GM19328 (cell line): ENCODE results near the gene EPM2A.
"Not testable (repeated sequence)": the region's sequence is repeated elsewhere in the genome, so short reads cannot be mapped to it uniquely, and the experiment has no call there.

Experiments
- ATAC-seq: cut with Tn5 transposase; IDR thresholded peaks from one replicate; pipeline ENCODE4 v1.9.1; 2021; ENCODE audit warnings: mild to moderate bottlenecking, moderate library complexity; ENCODE audit not compliant: unreplicated experiment

The EPM2A gene

GRCh38 chr6:145735356-145736165 lies at the start of gene EPM2A:
Gene EPM2A (minus strand): TSS chr6:145735520. CDS start chr6:145735498, 22 bp downstream.
- peak; percentile 61 for ATAC-seq

- no peak for ATAC-seq
These were observed 49.4 kb upstream of the EPM2A start for GRCh38 chr6:145784683-145785082.

DNA sequence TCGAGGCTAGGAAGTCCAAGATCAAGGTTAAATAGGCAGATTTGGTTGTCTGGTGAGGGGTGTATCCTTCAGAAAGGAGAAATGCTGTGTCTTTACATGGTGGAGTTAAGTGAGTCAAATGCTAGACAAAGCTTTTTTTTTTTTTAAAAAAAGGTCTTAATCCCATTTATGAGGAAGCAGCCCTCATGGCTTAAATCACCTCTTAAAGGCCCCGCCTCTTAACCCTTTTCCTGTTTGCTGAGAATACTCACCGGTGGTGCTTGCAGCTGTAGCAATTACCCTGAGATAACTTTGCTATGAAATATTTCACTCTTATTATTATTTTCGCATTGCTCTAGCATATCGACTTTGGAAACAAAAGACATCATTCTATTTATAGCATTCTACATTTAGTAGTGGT lies 48.5 kb upstream of the EPM2A start:
- no peak for ATAC-seq

DNA sequence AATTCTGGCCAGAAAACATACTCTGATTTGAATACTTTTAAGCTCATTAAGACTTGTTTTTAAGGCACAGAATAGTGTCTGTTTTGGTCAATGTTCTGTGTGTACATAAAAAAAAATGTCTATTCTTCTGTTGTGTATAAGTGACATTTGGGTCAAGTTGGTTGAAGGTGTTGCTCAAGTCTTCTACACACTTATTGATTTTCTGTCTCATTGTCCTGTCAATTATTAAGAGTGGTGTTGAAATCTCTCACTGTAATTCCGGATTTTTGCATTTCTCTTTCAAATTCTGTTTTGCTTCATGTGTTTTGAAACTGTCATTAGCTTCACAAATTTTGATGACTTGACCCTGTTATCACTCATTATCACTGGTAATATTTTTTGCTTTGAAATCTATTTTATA lies 37.5 kb upstream of the EPM2A start:
- no peak for ATAC-seq

DNA sequence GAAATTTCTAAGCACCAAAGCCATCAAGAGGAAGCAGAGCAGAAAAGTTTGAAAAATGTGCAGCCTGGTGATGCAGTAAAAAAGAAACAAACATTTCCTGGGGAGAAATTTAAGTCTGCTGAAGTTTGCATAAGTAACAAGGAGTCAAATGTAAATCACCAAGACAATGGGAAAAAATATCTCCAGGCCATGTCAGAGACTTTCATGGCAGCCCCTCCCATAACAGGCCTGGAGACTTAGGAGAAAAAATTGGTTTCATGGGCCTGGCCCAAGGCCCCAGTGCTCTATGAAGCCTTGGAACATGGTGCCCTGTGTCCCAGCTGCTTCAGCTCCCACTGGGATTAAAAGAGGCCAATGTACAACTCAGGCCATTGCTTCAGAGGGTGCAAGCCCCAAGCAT lies 30.1 kb upstream of the EPM2A start:
- no peak for ATAC-seq

DNA sequence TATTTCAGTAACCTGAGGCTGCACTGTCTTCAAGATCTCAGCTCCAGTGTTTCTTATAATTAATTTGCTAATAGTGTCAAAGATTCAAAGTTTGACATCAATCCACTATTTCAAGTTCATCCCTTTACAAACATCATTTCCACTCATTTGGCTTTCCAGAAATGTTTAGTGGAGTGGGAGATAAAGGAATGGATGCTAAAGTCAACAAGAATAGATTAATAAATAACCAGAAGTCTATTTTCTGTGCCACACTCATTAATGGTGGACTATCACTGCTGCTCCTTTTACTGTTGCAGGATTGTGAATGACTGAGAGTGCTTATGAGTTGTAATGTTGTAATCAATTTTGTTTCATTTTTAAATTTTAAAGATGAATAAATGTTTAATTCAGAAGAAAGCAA lies 28.4 kb upstream of the EPM2A start:
- ATAC-seq, result no peak

GRCh38 chr6:145761584-145761983 lies 26.3 kb upstream of the EPM2A start:
- no peak for ATAC-seq

- no peak for ATAC-seq
These were observed 22.8 kb upstream of the EPM2A start for GRCh38 chr6:145758113-145758512.

DNA sequence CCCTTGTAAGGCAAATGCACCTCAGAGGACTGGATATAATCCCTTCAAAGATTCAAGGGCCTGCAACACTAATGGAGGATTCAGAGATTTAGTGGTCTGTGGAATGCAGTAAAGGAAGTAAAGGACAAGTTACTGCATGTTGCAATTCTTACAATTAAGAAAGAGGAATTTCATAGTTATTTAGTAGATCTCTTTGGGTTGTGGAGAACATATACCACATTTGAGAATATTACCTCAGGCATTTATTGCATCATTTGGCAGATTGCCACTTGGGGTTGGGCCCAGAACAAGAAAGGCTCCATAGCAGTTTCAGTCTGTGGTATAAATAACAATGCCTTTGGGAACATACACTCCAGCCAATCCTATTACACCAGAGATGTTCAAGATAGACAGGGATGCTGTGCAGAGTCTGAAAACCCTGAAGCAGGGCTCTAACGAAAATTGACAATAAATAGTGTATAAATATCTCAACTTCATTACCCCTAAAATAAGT lies 20.9 kb upstream of the EPM2A start:
- no peak for ATAC-seq

DNA sequence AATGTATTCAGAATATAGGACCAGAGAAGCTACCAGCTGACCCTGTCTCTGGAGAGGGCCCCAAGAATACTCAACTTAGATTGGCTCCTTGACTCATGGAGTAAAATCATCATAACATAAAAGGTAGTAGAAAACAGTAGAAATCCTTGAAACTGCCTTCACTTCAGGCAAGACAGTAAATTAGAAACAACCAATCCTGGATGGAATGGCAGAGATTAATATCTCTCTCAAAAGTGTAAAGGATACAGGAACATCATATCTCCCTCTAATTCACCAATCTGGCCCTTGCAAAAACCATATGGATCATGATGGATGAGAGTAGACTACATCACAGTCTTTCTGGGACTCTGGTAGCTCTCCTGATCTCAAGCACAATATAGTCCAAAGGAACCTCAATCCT lies 20.4 kb upstream of the EPM2A start:
- no peak for ATAC-seq

- no peak for ATAC-seq
These were observed 17.3 kb upstream of the EPM2A start for GRCh38 chr6:145752638-145753037.

DNA sequence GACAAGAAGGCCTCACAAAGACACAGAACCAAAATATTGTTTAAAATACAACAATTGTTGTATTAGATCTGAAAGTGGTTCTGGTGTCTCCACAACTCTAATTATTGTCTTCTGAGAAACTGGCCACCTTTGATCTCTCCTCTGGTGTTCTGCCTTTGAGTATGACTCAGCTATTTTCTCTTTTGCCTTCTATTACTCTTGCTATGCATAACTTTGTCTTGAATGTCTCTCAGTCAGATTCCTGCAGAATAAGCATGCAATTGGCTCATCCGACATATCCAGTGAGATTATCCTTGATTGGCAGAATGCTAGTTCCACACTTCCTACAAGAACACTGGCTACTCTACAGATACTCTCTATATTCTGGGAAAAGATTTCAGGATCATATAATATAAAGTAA lies 14.3 kb upstream of the EPM2A start:
- peak; percentile 53 for ATAC-seq

DNA sequence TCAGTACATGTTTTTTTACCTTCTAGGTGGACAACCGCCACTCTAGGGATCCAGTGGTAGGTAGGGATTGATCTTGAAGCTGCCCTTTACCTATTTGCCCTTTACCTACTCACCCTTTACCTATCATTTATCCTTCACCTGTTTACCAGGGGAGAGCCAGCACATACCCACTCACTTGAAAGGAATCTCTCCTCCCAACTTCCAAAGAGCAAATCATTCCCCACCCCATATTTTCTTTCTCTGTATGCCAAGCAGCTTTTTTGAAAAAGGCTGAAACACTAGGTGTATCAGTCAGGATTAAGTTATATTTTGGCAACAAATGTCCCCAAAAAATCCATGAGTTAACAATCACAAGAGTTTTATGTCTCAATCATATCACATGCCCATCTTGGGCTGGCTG lies 10.5 kb upstream of the EPM2A start:
- ATAC-seq, result no peak

GRCh38 chr6:145744619-145745018 lies 9.3 kb upstream of the EPM2A start:
- ATAC-seq, result no peak

- no peak for ATAC-seq
These were observed 8.0 kb upstream of the EPM2A start for GRCh38 chr6:145743332-145743731.

GRCh38 chr6:145742472-145742871 lies 7.2 kb upstream of the EPM2A start:
- not testable (repeated sequence) for ATAC-seq

- not testable (repeated sequence) for ATAC-seq
These were observed 4.4 kb upstream of the EPM2A start for GRCh38 chr6:145739685-145740084.

GRCh38 chr6:145738265-145738664 lies 2.9 kb upstream of the EPM2A start:
- ATAC-seq, result no peak

GRCh38 chr6:145736661-145737144 lies 1.4 kb upstream of the EPM2A start:
- ATAC-seq, result no peak

DNA sequence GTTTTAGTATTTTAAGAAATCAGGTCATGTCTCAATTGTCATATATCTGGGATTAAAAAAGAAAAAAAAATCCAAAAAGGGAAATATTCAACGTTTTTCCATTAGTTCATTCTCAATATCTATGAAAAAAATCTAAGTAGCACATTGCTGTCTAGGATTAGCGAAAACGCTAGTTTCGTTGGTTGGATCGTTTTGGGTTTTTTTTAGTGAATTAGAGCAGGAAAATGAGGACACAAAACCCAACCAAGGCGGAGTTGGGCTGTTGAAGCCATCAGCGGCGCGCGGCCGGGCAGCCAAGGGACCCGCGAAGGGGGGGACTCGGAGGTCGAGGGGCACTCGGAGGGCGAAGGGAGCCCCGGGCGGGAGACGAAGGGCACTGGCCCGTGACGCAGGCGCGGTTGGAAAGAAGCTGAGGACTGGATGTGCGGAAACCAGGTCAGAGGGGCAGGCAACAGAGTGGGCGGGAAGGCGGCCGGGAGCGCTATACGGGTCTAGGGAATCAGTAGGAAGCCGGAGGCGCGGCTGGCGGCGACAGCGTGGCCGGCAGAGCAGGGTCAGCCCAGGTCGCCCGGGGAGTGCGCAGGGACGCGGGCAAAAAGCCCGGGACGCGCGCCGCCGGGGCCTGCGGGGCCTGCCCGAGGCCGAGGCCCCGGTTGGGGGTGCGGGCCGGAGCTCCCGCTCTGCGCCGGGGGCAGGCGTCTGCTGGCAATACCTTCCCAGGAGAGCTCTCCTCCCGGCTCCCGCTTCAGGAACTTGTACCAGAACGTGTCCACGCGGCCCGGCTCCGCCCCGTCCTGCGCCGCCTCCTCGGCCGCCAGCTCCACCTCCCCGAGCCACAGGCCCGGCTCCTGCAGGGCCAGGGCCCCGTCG lies 599 bp downstream of the EPM2A start:
- ATAC-seq, result peak; percentile 72

GRCh38 chr6:145733810-145734209 lies 1.5 kb downstream of the EPM2A start:
- no peak for ATAC-seq

GRCh38 chr6:145733207-145733606 lies 2.1 kb downstream of the EPM2A start:
- no peak for ATAC-seq
